Left renal cortex interstitium (tissue), 4 donors: ENCODE measurements around the gene PPAN. TPM values are rescaled to one million over a fixed set of nuclear protein-coding genes. Genes with fewer than 3 reads are reported as not detected.

Source experiments
- DNase-seq, 4 donors: peaks; one replicate each; pipeline ENCODE4 v3.0.0-alpha.2; 2013; ENCODE audit warnings: low read depth in 4 of 4, low spot score in 2 of 4, missing footprints in 1 of 4
- polyA plus RNA-seq, 4 donors: library from polyadenylated mRNA; unstranded; fragments of 120-200 nt; gene quantifications; one replicate each; pipeline ENCODE4 v1.2.1, GENCODE V29; 2013; ENCODE audit not compliant: insufficient read length in 4 of 4

The PPAN gene
- polyA plus RNA-seq, 4 donors, result 25.8 to 44.5 (median 35.7) TPM

- DNase-seq, result no peak
Observed at GRCh38 chr19:10137751-10138682, 31.9 kb downstream of the PPAN start.

GRCh38 chr19:10138879-10139795, 33.0 kb downstream of the PPAN start:
- DNase-seq, result no peak

- DNase-seq, result no peak
Observed at GRCh38 chr19:10139952-10140351, 33.8 kb downstream of the PPAN start.

GRCh38 chr19:10141479-10141878, 35.3 kb downstream of the PPAN start:
- DNase-seq, result no peak

GRCh38 chr19:10141973-10142372, 35.8 kb downstream of the PPAN start:
- no peak for DNase-seq

GRCh38 chr19:10142701-10143375, 36.7 kb downstream of the PPAN start:
- no peak for DNase-seq

GRCh38 chr19:10143681-10144080, 37.5 kb downstream of the PPAN start:
- no peak for DNase-seq

GRCh38 chr19:10144361-10144760, 38.2 kb downstream of the PPAN start:
- no peak for DNase-seq

GRCh38 chr19:10145031-10145430, 38.9 kb downstream of the PPAN start:
- DNase-seq, result no peak

- DNase-seq, result no peak
Observed at GRCh38 chr19:10146142-10146541, 40.0 kb downstream of the PPAN start.

GRCh38 chr19:10149427-10149826, 43.3 kb downstream of the PPAN start:
- DNase-seq, result no peak

GRCh38 chr19:10151521-10151920, 45.4 kb downstream of the PPAN start:
- DNase-seq, result no peak

- no peak for DNase-seq
Observed at GRCh38 chr19:10152100-10152499, 45.9 kb downstream of the PPAN start.

- no peak for DNase-seq
Observed at GRCh38 chr19:10155839-10156238, 49.7 kb downstream of the PPAN start.

- DNase-seq, result no peak
Observed at GRCh38 chr19:10158071-10158470, 51.9 kb downstream of the PPAN start.

GRCh38 chr19:10158485-10158884, 52.3 kb downstream of the PPAN start:
- DNase-seq, result no peak

GRCh38 chr19:10159610-10160009, 53.4 kb downstream of the PPAN start:
- DNase-seq, result no peak
